Keratinocyte (primary cell): ENCODE measurements around the gene PLG. TPM values are rescaled to one million over a fixed set of nuclear protein-coding genes. Genes with fewer than 3 reads are reported as not detected.
"Not testable (repeated sequence)": the region's sequence is repeated elsewhere in the genome, so short reads cannot be mapped to it uniquely, and the experiment has no call there.

Experiments
- DNase-seq: peaks from one replicate; pipeline ENCODE4 v3.0.0-alpha.2; 2011; ENCODE audit warnings: low read depth, missing footprints, low spot score
- FAIRE-seq: peaks from 2 replicates; lab custom pipeline; 2011; peaks lifted over from hg19 to GRCh38; lab: Jason Lieb, UNC
- H2AFZ ChIP-seq: 2 replicates; pipeline ENCODE4 v1.6.0; 2012; ENCODE audit warnings: low read length, control low read depth, inconsistent platforms; ENCODE audit not compliant: control insufficient read depth
- H3K27ac ChIP-seq: 2 replicates; pipeline ENCODE4 v1.5.1; 2011; ENCODE audit warnings: low read length; ENCODE audit not compliant: control insufficient read depth, insufficient read depth
- H3K27me3 ChIP-seq: 3 replicates; pipeline ENCODE4 v1.6.0; 2011; ENCODE audit warnings: low read length; ENCODE audit not compliant: control insufficient read depth, insufficient read depth; ENCODE audit errors: extremely low read depth
- H3K36me3 ChIP-seq, 2 experiments: 2 replicates in 1 of 2; 3 replicates in 1 of 2; pipeline ENCODE4 v1.5.1; 2011; ENCODE audit warnings: low read length in 2 of 2, mild to moderate bottlenecking in 1 of 2; ENCODE audit not compliant: control insufficient read depth in 2 of 2, insufficient read depth in 2 of 2; ENCODE audit errors: extremely low read depth in 1 of 2
- H3K4me1 ChIP-seq: 3 replicates; pipeline ENCODE4 v1.5.1; 2011; ENCODE audit warnings: low read length; ENCODE audit not compliant: control insufficient read depth, insufficient read depth; ENCODE audit errors: extremely low read depth
- H3K4me2 ChIP-seq: 3 replicates; pipeline ENCODE4 v1.6.0; 2011; ENCODE audit warnings: low read depth, low read length; ENCODE audit not compliant: control insufficient read depth, insufficient read depth; ENCODE audit errors: extremely low read depth
- H3K4me3 ChIP-seq, 3 experiments: fragments of 200-600 bp in 1 of 3; sonication (generic) in 1 of 3; 2 replicates in 2 of 3; 3 replicates in 1 of 3; pipeline ENCODE4 v1.5.1; 2011 to 2016; ENCODE audit warnings: low read length in 3 of 3, mild to moderate bottlenecking in 3 of 3, control low read depth in 2 of 3, inconsistent platforms in 1 of 3, low read depth in 1 of 3, mixed read lengths in 1 of 3, mixed run types in 1 of 3, moderate library complexity in 1 of 3; ENCODE audit not compliant: control insufficient read depth in 2 of 3, insufficient read depth in 2 of 3; ENCODE audit errors: extremely low read depth in 1 of 3
- H3K79me2 ChIP-seq: 2 replicates; pipeline ENCODE4 v1.6.0; 2012; ENCODE audit warnings: low read length; ENCODE audit not compliant: control insufficient read depth, insufficient read depth
- H3K9ac ChIP-seq: 3 replicates; pipeline ENCODE4 v1.6.0; 2011; ENCODE audit warnings: low read length; ENCODE audit not compliant: control insufficient read depth, insufficient read depth; ENCODE audit errors: extremely low read depth
- H3K9me1 ChIP-seq: 3 replicates; pipeline ENCODE4 v1.6.0; 2011; ENCODE audit warnings: low read length; ENCODE audit not compliant: control insufficient read depth, insufficient read depth; ENCODE audit errors: extremely low read depth
- H3K9me3 ChIP-seq: 2 replicates; pipeline ENCODE4 v1.5.1; 2012; ENCODE audit warnings: low read depth, low read length; ENCODE audit not compliant: control insufficient read depth
- H4K20me1 ChIP-seq: 3 replicates; pipeline ENCODE4 v1.6.0; 2011; ENCODE audit warnings: low read length; ENCODE audit not compliant: control insufficient read depth, insufficient read depth; ENCODE audit errors: extremely low read depth
- EZH2 ChIP-seq: IDR thresholded peaks from one replicate; pipeline ENCODE4 v1.6.1; 2012; ENCODE audit warnings: inconsistent platforms, mild to moderate bottlenecking, low read length, moderate library complexity
- dilution Hi-C: fragments of 300-500 bp; cut with MboI; formaldehyde crosslinking; loops from one replicate; pipeline ENCODE4 v1.7.0; 2020; ENCODE audit warnings: low sequenced_read_pairs; ENCODE audit not compliant: extremely low pct_ligation_motif_present
- polyA plus RNA-seq, 5 experiments: library from polyadenylated mRNA; depleted of rRNA in 3 of 5; stranded (reverse) in 3 of 5; stranded (forward) in 1 of 5; unstranded in 1 of 5; fragments of >200 nt; gene quantifications; 1 replicate in 1 of 5; 2 replicates in 3 of 5; 3 replicates in 1 of 5; pipeline versions ENCODE4 v1.2.1 to v1.2.3, GENCODE V29; 2011 to 2012; ENCODE audit warnings: missing spikeins in 2 of 5, low read depth in 1 of 5, low replicate concordance in 1 of 5
- TF ChIP-seq, protein P1 (sequence below), 3 experiments: IDR thresholded peaks in 1 of 3; conservative IDR thresholded peaks in 1 of 3; optimal IDR thresholded peaks in 1 of 3; 2 replicates in 2 of 3; 3 replicates in 1 of 3; pipeline versions ENCODE3 to v1.5.1; 2011; ENCODE audit warnings: low read length in 3 of 3, mild to moderate bottlenecking in 3 of 3, moderate library complexity in 2 of 3, control low read depth in 1 of 3, inconsistent platforms in 1 of 3; ENCODE audit not compliant: insufficient read depth in 2 of 3; ENCODE audit errors: extremely low read depth in 1 of 3

The PLG gene
- polyA plus RNA-seq, 1 donor (not counting 4 experiments of a cell fraction or from before 2014, with no cell fraction given), result not detected

- Histone ChIP-seq H3K9me1 (no peaks in the 10 kb centered on the region), H3K9me3 (no peaks in the 10 kb centered on the region), H4K20me1 (no peaks in the 10 kb centered on the region), H3K4me1 (no peaks in the 10 kb centered on the region), H3K4me2 (no peak overlapping the region), H3K9ac (no peak overlapping the region), H3K79me2 (no peaks in the 10 kb centered on the region), H3K36me3 (no peaks in the 10 kb centered on the region), H3K27me3 (peaks cover 11% of the 10 kb centered on the region), H3K27ac (no peak overlapping the region), H3K4me3 (peak overlapping the region in 1 of 3 experiments; percentile 20), H2AFZ (no peak overlapping the region)
- dilution Hi-C loops, result no loop called here
- DNase-seq (no peak), FAIRE-seq (no peak)
- TF ChIP-seq EZH2, result no peak
- TF ChIP-seq, protein P1, sequence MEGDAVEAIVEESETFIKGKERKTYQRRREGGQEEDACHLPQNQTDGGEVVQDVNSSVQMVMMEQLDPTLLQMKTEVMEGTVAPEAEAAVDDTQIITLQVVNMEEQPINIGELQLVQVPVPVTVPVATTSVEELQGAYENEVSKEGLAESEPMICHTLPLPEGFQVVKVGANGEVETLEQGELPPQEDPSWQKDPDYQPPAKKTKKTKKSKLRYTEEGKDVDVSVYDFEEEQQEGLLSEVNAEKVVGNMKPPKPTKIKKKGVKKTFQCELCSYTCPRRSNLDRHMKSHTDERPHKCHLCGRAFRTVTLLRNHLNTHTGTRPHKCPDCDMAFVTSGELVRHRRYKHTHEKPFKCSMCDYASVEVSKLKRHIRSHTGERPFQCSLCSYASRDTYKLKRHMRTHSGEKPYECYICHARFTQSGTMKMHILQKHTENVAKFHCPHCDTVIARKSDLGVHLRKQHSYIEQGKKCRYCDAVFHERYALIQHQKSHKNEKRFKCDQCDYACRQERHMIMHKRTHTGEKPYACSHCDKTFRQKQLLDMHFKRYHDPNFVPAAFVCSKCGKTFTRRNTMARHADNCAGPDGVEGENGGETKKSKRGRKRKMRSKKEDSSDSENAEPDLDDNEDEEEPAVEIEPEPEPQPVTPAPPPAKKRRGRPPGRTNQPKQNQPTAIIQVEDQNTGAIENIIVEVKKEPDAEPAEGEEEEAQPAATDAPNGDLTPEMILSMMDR (optimal IDR thresholded peaks at IDR 0.05 in 1 of 3, IDR thresholded peaks at IDR 0.05 in 1 of 3, conservative IDR thresholded peaks at IDR 0.05 in 1 of 3; ENCODE audit: extremely low read depth in 1 of 3, insufficient read depth in 2 of 3, low read length in 3 of 3), result peak in 2 of 3 experiments; percentile 57 to 58
Measured at GRCh38 chr6:160679402-160679769, 22.7 kb upstream of the PLG start.

- dilution Hi-C loops, result not testable (repeated sequence)
Measured at GRCh38 chr6:160685101-160685761, 16.8 kb upstream of the PLG start.

More at GRCh38 chr6:160685101-160685761, 16.8 kb upstream of the PLG start:
- not testable (repeated sequence) for H3K9ac ChIP-seq, H3K9me3 ChIP-seq, H3K4me1 ChIP-seq, FAIRE-seq, DNase-seq, H3K4me3 ChIP-seq, H2AFZ ChIP-seq, H3K9me1 ChIP-seq, H3K4me2 ChIP-seq, H4K20me1 ChIP-seq, H3K36me3 ChIP-seq, H3K27me3 ChIP-seq, H3K79me2 ChIP-seq, H3K27ac ChIP-seq
